Esophagus squamous epithelium (tissue), 4 donors: ENCODE measurements around the gene MYO15A.

ENCODE experiments used
- POLR2A ChIP-seq, 4 donors: fragments of 450-650 bp; IDR thresholded peaks; one replicate each; pipeline ENCODE4 v1.6.1; 2017; ENCODE audit warnings: antibody characterized with exemption in 4 of 4, mild to moderate bottlenecking in 4 of 4, moderate library complexity in 3 of 4
- TF ChIP-seq, protein P1 (sequence below), 6 experiments: fragments of 450-650 bp in 4 of 6; fragments of 200-600 bp in 2 of 6; sonication (generic) in 2 of 6; IDR thresholded peaks; one replicate each; pipeline ENCODE4 v1.5.1; 2016 to 2019; ENCODE audit warnings: antibody characterized with exemption in 6 of 6, mild to moderate bottlenecking in 4 of 6, moderate library complexity in 4 of 6

DNA sequence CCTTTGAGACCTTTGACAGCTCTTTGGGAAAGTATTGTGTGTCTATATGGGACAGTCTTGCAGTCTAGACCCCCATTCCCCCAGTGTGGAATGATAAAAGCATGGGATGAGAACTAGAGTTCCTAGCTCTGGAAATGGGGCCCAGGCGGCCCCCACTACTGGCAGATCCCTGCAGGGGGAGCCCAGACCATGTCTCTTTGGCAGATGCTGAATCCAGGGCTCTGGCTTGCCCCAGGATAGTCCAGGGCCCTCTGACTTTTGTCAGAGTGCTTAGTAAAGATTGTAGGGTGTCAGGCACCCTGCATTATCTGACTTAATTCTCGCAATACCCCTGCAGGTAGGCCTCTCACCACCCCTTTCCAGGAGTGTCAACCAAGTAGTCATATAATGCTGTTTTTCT is 83.4 kb downstream of the MYO15A start:
- TF ChIP-seq, protein P1, sequence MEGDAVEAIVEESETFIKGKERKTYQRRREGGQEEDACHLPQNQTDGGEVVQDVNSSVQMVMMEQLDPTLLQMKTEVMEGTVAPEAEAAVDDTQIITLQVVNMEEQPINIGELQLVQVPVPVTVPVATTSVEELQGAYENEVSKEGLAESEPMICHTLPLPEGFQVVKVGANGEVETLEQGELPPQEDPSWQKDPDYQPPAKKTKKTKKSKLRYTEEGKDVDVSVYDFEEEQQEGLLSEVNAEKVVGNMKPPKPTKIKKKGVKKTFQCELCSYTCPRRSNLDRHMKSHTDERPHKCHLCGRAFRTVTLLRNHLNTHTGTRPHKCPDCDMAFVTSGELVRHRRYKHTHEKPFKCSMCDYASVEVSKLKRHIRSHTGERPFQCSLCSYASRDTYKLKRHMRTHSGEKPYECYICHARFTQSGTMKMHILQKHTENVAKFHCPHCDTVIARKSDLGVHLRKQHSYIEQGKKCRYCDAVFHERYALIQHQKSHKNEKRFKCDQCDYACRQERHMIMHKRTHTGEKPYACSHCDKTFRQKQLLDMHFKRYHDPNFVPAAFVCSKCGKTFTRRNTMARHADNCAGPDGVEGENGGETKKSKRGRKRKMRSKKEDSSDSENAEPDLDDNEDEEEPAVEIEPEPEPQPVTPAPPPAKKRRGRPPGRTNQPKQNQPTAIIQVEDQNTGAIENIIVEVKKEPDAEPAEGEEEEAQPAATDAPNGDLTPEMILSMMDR (IDR thresholded peaks at IDR 0.05): no peak
- no peak for TF ChIP-seq POLR2A (IDR thresholded peaks at IDR 0.05)
